K562 (cell line): ENCODE measurements around the gene UGT1A6. TPM values are rescaled to one million over a fixed set of nuclear protein-coding genes. Genes with fewer than 3 reads are reported as not detected.
"Not testable (repeated sequence)": the region's sequence is repeated elsewhere in the genome, so short reads cannot be mapped to it uniquely, and the experiment has no call there.

Source experiments
- ATAC-seq: fragments of 200-7000 bp; cut with Tn5 transposase; 3 replicates; pipeline ENCODE4 v1.9.1; 2020; ENCODE audit warnings: moderate library complexity
- BruUV-seq: library from RNA; stranded (reverse); fragments of 400-500 nt; replicated peaks from 2 replicates; lab custom pipeline; 2021; lab: Mats Ljungman, UMichigan
- CTCF ChIA-PET: fragments of 300-600 bp; formaldehyde crosslinking; extraction: SDS; loops from one replicate; lab custom pipeline; 2021; ENCODE audit warnings: low intra/inter-chr PET ratio; lab: Yijun Ruan, JAX
- POLR2A ChIA-PET: fragments of 300-600, 350-650 bp; sonication (Branson Sonifier 250); formaldehyde crosslinking; extraction: SDS; loops from one replicate; lab custom pipeline; 2021; ENCODE audit warnings: antibody characterized with exemption, inconsistent platforms; lab: Yijun Ruan, JAX
- DNase-seq, 4 experiments: peaks; one replicate each; pipeline versions ENCODE4 v3.0.0 to v3.0.0-alpha.2; 2011 to 2018; ENCODE audit warnings: low spot score in 3 of 4, mixed read lengths in 3 of 4; ENCODE audit errors: extremely low read depth in 1 of 4
- FAIRE-seq: peaks from 2 replicates; lab custom pipeline; 2011; peaks lifted over from hg19 to GRCh38; lab: Jason Lieb, UNC
- H2AFZ ChIP-seq: 2 replicates; pipeline ENCODE4 v1.6.0; 2011; ENCODE audit warnings: low read depth, low read length, control low read depth, inconsistent platforms
- H3K27ac ChIP-seq: fragments of 200-600 bp; 3 replicates; pipeline ENCODE4 v1.8.0; 2011; ENCODE audit warnings: low read depth, mild to moderate bottlenecking, control low read depth, inconsistent platforms, low read length, moderate library complexity, mixed read lengths; ENCODE audit errors: extremely low read depth
- H3K27me3 ChIP-seq, 2 experiments: fragments of 300-600 bp in 1 of 2; 2 replicates in 1 of 2; 3 replicates in 1 of 2; pipeline versions ENCODE4 v1.6.0 to v1.8.0; 2011; ENCODE audit warnings: inconsistent platforms in 2 of 2, low read length in 2 of 2, mild to moderate bottlenecking in 1 of 2, mixed read lengths in 1 of 2, moderate library complexity in 1 of 2; ENCODE audit not compliant: control insufficient read depth in 2 of 2, insufficient read depth in 2 of 2
- H3K36me3 ChIP-seq: fragments of 300-600 bp; 3 replicates; pipeline ENCODE4 v1.8.0; 2011; ENCODE audit warnings: mild to moderate bottlenecking, low read length, inconsistent platforms; ENCODE audit not compliant: control insufficient read depth, insufficient read depth
- H3K4me1 ChIP-seq, 2 experiments: fragments of 200-600 bp in 1 of 2; replicated peaks in 1 of 2; 2 replicates in 1 of 2; 3 replicates in 1 of 2; pipeline versions ENCODE4 v1.5.1 to v1.8.0; 2011; ENCODE audit warnings: inconsistent platforms in 2 of 2, low read length in 2 of 2, mild to moderate bottlenecking in 1 of 2, mixed read lengths in 1 of 2, moderate library complexity in 1 of 2; ENCODE audit not compliant: control insufficient read depth in 2 of 2, insufficient read depth in 2 of 2
- H3K4me2 ChIP-seq: 2 replicates; pipeline ENCODE4 v1.6.1; 2011; ENCODE audit warnings: low read length, control low read depth, inconsistent platforms, mixed read lengths; ENCODE audit not compliant: insufficient read depth
- H3K4me3 ChIP-seq: fragments of 200-600 bp; sonication (generic), shearing (Covaris generic); 2 replicates; pipeline ENCODE4 v1.5.1; 2016; ENCODE audit warnings: control low read depth, inconsistent platforms
- H3K79me2 ChIP-seq: fragments of 200-600 bp; 3 replicates; pipeline ENCODE4 v1.8.0; 2011; ENCODE audit warnings: low read length, inconsistent platforms; ENCODE audit not compliant: control insufficient read depth, insufficient read depth
- H3K9ac ChIP-seq, 2 experiments: 2 replicates each; pipeline versions ENCODE4 v1.6.0 to v1.6.1; 2011; ENCODE audit warnings: low read depth in 2 of 2, low read length in 2 of 2, control low read depth in 1 of 2, inconsistent platforms in 1 of 2, mild to moderate bottlenecking in 1 of 2, mixed read lengths in 1 of 2; ENCODE audit not compliant: insufficient read depth in 1 of 2
- H3K9me1 ChIP-seq: one replicate; pipeline ENCODE4 v1.6.0; 2011; ENCODE audit warnings: inconsistent platforms, mild to moderate bottlenecking, low read length, moderate library complexity; ENCODE audit not compliant: control insufficient read depth, insufficient read depth
- H3K9me3 ChIP-seq: replicated peaks from 2 replicates; pipeline ENCODE4 v1.5.1; 2011; ENCODE audit warnings: low read depth, low read length, inconsistent platforms; ENCODE audit not compliant: control insufficient read depth, insufficient read depth
- H4K20me1 ChIP-seq: replicated peaks from 2 replicates; pipeline ENCODE4 v1.6.1; 2011; ENCODE audit warnings: low read length, inconsistent platforms, mixed read lengths; ENCODE audit not compliant: control insufficient read depth, insufficient read depth
- CXXC5 ChIP-seq: fragments of 250-450 bp; sonication (Bioruptor Pico); IDR thresholded peaks from 2 replicates; pipeline ENCODE4 v1.8.0; 2022; ENCODE audit warnings: inconsistent platforms, mild to moderate bottlenecking, moderate library complexity
- HMG20B ChIP-seq: fragments of 250-450 bp; sonication (Bioruptor Pico); IDR thresholded peaks from 2 replicates; pipeline ENCODE4 v1.5.0; 2021; ENCODE audit warnings: mild to moderate bottlenecking
- KDM5B ChIP-seq: fragments of 200-600 bp; sonication (generic); IDR thresholded peaks from 2 replicates; pipeline ENCODE4 v1.6.1; 2012; ENCODE audit warnings: low read depth, mild to moderate bottlenecking, moderate library complexity, low read length, control low read depth, inconsistent platforms; ENCODE audit not compliant: insufficient replicate concordance
- NFE2L1 ChIP-seq: fragments of 450-650 bp; IDR thresholded peaks from 2 replicates; pipeline ENCODE4 v1.6.1; 2016; ENCODE audit warnings: missing genetic modification characterization, low read depth, mild to moderate bottlenecking, missing compliant biosample characterization, moderate library complexity, borderline replicate concordance
- POLR2AphosphoS5 ChIP-seq: IDR thresholded peaks from 2 replicates; pipeline ENCODE4 v1.6.1; 2011; ENCODE audit warnings: mild to moderate bottlenecking, low read depth, low read length, moderate library complexity; ENCODE audit not compliant: control insufficient read depth, insufficient read depth
- SAFB2 ChIP-seq: fragments of 200-400 bp; formaldehyde crosslinking; IDR thresholded peaks from 2 replicates; pipeline ENCODE4 v1.6.1; 2018; ENCODE audit warnings: borderline replicate concordance, low read length, low read depth, moderate library complexity; ENCODE audit not compliant: severe bottlenecking
- TFAM ChIP-seq: fragments of 250-450 bp; sonication (Bioruptor Pico); conservative IDR thresholded peaks from 2 replicates; pipeline ENCODE4 v1.5.0; 2021; ENCODE audit warnings: mild to moderate bottlenecking, moderate library complexity
- ZNF121 ChIP-seq: sonication (generic); formaldehyde crosslinking; conservative IDR thresholded peaks from 2 replicates; pipeline ENCODE4 v1.8.0; 2022; ENCODE audit warnings: missing genetic modification reagents
- WGBS: fragments of 100-300 bp; shearing (Covaris generic); methylation state at CpG from one replicate; pipeline ENCODE4 v1.1.6; 2016; ENCODE audit warnings: low coverage, mixed read lengths; ENCODE audit not compliant: insufficient coverage; ENCODE audit errors: missing lambda C conversion rate; 5-methylcytosine and 5-hydroxymethylcytosine counted together
- in situ Hi-C: fragments of 300-500 bp; cut with MboI; formaldehyde crosslinking; loops from 4 replicates; pipeline ENCODE4 v1.15.0; 2018; ENCODE audit warnings: inconsistent platforms, mixed read lengths
- intact Hi-C: fragments of 100-400 bp; cut with micrococcal nuclease; formaldehyde crosslinking; loops from 2 replicates; pipeline ENCODE4 v1.14.2; 2022
- polyA plus RNA-seq, 8 experiments: library from polyadenylated mRNA; depleted of rRNA in 4 of 8; stranded (reverse) in 5 of 8; unstranded in 3 of 8; fragments of >200 nt; fragmentation: Nextera tagmentation in 2 of 8; fragmentation: Illumina TruSeq in 1 of 8; extraction: Ambion mirVana in 2 of 8; extraction: Trizol in 1 of 8; gene quantifications; 2 replicates each; pipeline versions ENCODE4 v1.2.1 to v1.2.3, GENCODE V29; 2011 to 2014; ENCODE audit warnings: inconsistent platforms in 1 of 8, missing spikeins in 1 of 8
- total RNA-seq, 7 experiments: library from RNA; depleted of rRNA in 6 of 7; stranded (reverse); fragments of >200 nt in 6 of 7; fragmentation: Illumina TruSeq in 2 of 7; extraction: Trizol in 2 of 7; gene quantifications; 2 replicates each; pipeline versions ENCODE4 v1.2.1 to v1.2.3, GENCODE V29; 2011 to 2021; ENCODE audit warnings: low replicate concordance in 1 of 7
- TF ChIP-seq, protein P1 (sequence below): fragments of 250-450 bp; sonication (Bioruptor Pico); IDR thresholded peaks from 2 replicates; pipeline ENCODE4 v1.8.0; 2021; ENCODE audit warnings: mild to moderate bottlenecking, moderate library complexity
- TF ChIP-seq, protein P2 (sequence below): fragments of 450-650 bp; IDR thresholded peaks from 2 replicates; pipeline ENCODE4 v1.7.1; 2018; ENCODE audit warnings: mild to moderate bottlenecking, low read depth; ENCODE audit not compliant: partially characterized antibody

The UGT1A6 gene
- total and polyA plus RNA-seq, 9 of the 15 experiments (the other 6 are each of a cell fraction or from before 2014, with no cell fraction given): not detected

DNA sequence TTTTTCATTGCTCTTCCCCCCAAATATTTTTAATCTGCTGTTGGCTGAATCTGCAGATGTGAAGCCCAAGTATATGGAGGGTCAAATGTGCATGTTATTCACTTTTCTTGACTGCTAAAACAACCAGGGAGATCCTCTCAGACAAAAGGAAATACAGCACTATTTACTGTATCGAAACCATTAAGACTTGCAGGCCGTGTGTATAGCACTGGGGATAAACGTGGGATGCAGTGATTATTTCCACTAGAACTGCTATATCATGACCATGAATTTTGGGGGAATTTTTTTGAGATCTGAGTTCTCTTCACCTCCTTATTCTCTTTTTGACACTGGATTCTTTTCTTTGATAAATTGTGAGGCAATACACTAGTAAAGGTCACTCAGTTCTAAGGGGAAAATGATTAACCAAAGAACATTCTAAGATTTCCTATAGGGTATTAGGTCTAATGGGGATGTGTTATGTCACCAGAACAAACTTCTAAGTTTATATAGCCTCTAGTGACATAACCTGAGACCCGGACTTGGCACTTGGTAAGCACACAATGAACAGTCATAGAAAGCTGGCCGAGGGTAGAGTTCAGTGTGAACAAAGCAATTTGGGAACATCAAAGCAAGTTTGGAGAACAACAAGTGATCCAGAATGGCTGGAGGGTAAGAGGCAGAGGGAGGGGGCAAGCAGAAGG, 52.5 kb downstream of the UGT1A6 start:
- DNase-seq (no peak), FAIRE-seq (no peak), ATAC-seq (no peak)
- in situ Hi-C loops (no loop called here), intact Hi-C loops (no loop called here)
- H3K9ac ChIP-seq: no peak overlapping the region
- H3K4me1 ChIP-seq: peaks cover 0 to 7% of the 10 kb centered on the region in 2 experiments; a peak in 2 of 5 replicates
- no peak overlapping the region for H2AFZ ChIP-seq
- CTCF ChIA-PET: no interaction called here
- no peak overlapping the region for H3K4me3 ChIP-seq
- POLR2A ChIA-PET: no interaction called here
- BruUV-seq: no TSS peak
- H3K36me3 ChIP-seq: no peaks in the 10 kb centered on the region
- no peaks in the 10 kb centered on the region for H3K9me3 ChIP-seq
- no peaks in the 10 kb centered on the region for H3K9me1 ChIP-seq
- H3K27me3 ChIP-seq: no peaks in the 10 kb centered on the region
- no peak overlapping the region for H3K27ac ChIP-seq
- 0% methylated on average over 3 of the region's 5 CpGs for WGBS
- H4K20me1 ChIP-seq: no peaks in the 10 kb centered on the region
- H3K4me2 ChIP-seq: no peak overlapping the region
- no peaks in the 10 kb centered on the region for H3K79me2 ChIP-seq
- TF ChIP-seq POLR2AphosphoS5 (no peak), HMG20B (CRISPR knock-in tag) (no peak), TFAM (CRISPR knock-in tag) (no peak), KDM5B (no peak), SAFB2 (no peak), ZNF121 (CRISPR knock-in tag) (no peak), NFE2L1 (tag) (no peak), CXXC5 (CRISPR knock-in tag) (no peak)
- TF ChIP-seq, protein P1, sequence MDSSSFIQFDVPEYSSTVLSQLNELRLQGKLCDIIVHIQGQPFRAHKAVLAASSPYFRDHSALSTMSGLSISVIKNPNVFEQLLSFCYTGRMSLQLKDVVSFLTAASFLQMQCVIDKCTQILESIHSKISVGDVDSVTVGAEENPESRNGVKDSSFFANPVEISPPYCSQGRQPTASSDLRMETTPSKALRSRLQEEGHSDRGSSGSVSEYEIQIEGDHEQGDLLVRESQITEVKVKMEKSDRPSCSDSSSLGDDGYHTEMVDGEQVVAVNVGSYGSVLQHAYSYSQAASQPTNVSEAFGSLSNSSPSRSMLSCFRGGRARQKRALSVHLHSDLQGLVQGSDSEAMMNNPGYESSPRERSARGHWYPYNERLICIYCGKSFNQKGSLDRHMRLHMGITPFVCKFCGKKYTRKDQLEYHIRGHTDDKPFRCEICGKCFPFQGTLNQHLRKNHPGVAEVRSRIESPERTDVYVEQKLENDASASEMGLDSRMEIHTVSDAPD (CRISPR knock-in tag): no peak
- TF ChIP-seq, protein P2, sequence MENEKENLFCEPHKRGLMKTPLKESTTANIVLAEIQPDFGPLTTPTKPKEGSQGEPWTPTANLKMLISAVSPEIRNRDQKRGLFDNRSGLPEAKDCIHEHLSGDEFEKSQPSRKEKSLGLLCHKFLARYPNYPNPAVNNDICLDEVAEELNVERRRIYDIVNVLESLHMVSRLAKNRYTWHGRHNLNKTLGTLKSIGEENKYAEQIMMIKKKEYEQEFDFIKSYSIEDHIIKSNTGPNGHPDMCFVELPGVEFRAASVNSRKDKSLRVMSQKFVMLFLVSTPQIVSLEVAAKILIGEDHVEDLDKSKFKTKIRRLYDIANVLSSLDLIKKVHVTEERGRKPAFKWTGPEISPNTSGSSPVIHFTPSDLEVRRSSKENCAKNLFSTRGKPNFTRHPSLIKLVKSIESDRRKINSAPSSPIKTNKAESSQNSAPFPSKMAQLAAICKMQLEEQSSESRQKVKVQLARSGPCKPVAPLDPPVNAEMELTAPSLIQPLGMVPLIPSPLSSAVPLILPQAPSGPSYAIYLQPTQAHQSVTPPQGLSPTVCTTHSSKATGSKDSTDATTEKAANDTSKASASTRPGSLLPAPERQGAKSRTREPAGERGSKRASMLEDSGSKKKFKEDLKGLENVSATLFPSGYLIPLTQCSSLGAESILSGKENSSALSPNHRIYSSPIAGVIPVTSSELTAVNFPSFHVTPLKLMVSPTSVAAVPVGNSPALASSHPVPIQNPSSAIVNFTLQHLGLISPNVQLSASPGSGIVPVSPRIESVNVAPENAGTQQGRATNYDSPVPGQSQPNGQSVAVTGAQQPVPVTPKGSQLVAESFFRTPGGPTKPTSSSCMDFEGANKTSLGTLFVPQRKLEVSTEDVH: no peak

DNA sequence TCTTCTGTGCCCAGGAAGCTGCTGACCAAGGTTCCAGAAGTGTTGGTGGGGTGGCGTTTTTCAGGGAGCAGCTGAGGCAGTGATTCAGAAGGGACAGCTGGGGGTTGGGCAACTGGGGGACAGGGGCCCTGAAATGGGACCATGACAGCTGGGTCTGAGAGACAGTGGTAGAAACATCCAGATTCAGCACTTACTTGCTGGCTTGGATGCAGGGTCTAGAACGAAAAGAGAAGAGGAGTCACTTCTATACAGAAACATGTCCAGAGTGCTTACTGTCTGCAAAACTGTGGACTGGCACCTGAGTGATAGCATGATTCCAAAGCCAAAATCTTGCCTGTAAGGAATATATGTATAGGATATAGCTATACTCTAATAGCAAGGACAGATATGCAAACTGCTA, 53.1 kb downstream of the UGT1A6 start:
- H3K9me1 ChIP-seq, in situ Hi-C loops, FAIRE-seq, H3K27me3 ChIP-seq, H3K36me3 ChIP-seq, BruUV-seq, H3K9me3 ChIP-seq, H4K20me1 ChIP-seq, H3K4me3 ChIP-seq, H3K4me1 ChIP-seq, H2AFZ ChIP-seq, H3K4me2 ChIP-seq, POLR2A ChIA-PET, CTCF ChIA-PET, H3K79me2 ChIP-seq, intact Hi-C loops, H3K9ac ChIP-seq, H3K27ac ChIP-seq, DNase-seq, ATAC-seq: not testable (repeated sequence)
- WGBS: 0% methylated on average over 2 of the region's 2 CpGs
